Activated T-cell treated with anti-CD3 and anti-CD28 coated beads, Interleukin-2, amount 50 U/mL, for 1 hour (primary cell): Measurements from ENCODE around the gene PPIB.

ENCODE experiments used
- DNase-seq: peaks from one replicate; pipeline ENCODE4 v3.0.0-alpha.2; 2020

Gene PPIB

DNA sequence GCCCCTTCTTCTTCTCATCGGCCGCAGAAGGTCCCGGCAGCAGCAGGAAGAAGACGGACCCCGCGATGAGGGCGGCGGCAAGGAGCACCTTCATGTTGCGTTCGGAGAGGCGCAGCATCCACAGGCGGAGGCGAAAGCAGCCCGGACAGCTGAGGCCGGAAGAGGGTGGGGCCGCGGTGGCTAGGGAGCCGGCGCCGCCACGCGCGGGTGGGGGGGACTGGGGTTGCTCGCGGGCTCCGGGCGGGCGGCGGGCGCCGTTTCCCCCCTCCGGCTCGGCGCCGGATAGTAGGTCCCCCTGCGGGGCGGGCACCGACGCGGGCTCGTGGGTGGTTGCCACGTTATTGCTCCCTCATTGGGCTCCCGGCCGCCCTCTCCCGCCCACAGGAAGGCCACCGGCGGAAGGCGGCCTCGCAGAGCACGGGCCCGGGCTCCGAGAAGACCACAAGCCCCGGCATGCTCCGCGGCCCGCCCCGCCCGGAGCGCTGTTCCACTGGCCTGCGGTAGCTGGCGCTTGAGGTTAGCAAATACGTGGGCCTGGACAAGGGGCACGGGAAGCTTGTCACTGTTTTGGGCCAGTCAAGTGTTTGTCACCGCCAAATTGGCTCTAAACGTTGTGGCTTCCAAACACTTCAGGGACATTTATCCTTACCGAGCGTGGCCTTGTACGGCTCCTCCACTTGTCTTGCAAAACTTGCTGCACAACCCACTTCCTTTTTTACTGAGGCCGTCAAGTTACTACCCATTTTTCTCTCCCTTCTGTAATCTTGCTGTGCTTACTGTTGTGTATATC is at the start of gene PPIB:
TSS of gene PPIB (minus strand) at position 154 of the 790 bp plus-strand sequence. CDS start at position 118, 36 bp downstream.
- DNase-seq = peak; percentile 94

DNA sequence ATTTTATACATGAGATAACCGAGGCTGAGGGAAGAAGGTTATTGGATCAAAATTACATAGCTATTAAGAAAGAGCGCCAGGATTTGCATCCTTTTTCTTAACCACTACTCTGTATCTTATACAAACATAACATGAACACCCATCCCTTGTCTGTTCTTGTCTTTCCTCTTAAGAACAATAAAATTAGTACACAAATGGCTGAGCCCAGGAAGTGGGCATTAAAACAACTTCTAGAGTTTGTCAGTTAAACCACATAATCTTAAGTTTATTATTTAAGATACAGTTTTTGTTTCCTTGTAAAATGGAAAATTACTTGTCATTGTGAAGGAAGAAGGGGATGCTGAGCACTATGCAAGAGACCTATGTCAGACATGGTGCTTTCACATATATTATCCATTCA is 48.9 kb upstream of the PPIB start:
- no peak for DNase-seq

DNA sequence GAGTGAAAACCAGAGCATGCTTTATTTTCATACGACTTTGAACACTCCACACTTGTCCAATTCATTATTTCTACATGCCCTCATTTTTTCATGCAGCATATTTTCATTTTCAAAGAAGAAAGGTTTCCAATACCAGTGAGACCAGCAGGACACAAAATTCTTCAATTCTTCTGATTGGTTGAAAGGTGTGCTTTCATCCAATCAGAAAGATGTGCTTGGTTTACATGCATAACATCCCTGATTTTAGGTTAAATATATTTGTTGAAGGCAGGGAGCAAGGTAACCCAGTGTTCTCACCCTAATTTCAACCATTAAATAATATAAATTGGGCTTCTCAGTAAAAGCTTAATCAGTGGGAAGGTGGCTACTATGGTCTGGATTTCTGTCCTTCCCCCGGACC is 47.5 kb upstream of the PPIB start:
- no peak for DNase-seq

DNA sequence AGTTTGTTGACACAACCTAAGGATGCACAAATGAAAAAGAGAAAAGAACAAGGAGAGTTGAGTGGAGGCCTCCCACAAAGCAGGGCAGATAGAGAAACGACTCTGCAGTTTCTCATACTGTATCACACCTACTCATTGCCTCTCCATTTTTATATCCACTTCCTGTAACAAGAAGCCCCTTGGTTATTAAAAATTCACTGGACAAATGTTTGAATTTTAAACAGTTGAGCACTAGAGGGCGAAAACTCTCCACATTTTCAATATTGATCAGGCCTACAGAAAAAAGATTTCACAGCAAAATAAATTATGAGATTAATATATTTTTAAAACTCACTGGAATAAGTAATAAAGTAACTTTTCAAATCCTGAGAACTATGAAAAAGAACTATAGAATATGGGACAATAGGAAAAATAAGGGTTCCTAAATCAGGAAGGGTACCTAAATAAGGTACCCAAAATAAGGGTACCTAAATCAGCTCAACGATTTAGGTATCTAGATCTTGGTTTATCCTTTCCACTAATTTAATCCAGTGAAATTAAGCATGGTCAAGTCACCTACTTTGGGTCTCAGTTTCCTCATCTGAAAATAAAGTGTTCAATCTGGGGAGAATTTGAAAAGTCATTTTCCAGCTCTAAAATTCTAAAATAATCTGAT is 47.0 kb upstream of the PPIB start:
- DNase-seq = no peak

DNA sequence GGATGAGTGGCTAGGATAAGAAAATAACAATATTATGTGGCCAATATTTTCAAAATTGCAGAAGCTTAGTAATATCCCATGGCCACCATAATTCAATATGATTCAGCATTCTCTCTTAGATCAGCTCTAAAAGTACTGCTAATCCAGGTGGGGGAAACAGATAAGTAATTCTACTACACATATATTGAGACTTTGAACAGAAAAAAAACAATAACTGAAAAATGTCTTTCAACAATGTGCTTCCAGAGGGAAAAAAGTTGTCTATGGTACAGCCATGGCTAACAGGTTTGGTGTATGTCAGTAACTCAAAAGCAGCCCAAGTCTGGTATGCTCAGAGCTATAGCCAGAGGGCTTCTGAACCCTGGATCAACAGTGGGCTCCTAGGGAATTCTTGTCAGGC is 42.4 kb upstream of the PPIB start:
- DNase-seq = no peak

DNA sequence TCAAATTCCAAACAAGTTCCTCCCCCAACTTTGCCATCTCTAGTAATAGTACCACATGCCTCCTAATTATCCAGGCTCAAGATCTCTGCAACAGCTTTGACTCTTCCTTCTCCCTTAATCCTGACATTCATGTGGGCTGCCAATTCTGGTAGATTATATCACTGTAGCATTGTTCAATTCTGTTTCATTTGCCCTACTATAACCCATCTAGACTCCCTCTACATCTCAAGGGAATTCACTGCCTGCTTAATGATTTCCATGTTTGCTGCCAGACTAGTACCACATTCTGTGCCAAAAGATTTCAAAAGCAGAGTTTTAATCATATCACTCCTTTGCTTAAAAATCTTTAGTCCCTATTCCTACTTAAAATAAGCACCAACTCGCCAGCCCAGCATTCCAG is 34.6 kb upstream of the PPIB start:
- no peak for DNase-seq

DNA sequence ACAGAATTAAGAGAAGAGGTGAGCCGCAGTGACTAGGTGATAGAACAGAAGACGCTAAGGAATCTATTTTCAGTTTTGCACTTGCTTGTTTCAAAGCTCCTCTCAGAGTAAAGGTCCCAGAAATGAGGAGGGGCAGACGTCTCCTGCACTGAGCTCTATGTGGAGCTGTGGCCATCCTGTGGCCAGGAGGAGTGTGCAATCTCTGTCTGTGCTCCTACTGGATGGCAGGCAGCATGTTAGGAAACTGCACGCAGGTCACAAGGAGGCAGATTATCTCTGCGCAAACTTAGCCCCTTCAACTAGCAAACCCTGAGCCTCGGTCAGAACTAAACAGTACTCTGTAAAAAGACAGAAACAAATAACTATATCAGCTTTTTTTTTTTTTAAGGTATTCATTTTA is 31.1 kb upstream of the PPIB start:
- DNase-seq = no peak

DNA sequence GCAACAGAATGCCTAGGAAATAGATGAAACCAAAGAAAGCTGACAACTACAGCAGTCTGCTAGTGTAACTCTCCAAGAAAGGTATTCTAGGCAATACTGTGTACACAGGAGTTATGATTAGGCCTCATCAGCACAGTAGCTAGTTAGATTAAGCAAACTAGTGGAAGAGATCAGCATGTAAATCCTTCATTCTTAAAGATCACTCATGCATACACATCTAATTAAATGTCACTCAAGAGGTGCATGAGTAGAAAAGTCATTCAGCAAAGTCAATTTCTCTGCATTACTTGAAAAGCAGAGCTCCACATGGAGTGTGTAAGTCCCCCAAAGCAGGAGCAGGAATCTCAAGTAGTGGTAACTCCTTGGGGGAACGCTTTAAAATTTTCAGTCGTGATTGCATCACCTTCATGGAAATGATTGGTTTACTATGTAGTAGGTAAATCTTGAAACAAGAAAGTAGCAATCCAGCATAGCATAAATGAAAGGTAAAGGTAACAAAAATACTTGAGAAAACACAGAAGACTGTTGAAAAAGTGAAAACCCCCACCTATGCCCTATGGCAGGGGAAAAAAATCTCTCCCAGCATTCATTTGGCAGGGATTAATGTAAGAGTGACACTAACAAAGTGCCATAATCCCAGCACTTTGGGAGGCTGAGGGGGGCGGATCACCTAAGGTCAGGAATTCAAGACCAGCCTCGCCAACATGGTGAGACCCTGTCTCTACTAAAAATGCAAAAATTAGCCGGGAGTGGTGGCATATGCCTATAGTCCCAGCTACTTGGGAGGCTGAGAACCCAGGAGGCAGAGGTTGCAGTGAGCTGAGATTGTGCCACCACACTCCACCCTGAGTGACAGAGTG is 29.4 kb upstream of the PPIB start:
- no peak for DNase-seq

DNA sequence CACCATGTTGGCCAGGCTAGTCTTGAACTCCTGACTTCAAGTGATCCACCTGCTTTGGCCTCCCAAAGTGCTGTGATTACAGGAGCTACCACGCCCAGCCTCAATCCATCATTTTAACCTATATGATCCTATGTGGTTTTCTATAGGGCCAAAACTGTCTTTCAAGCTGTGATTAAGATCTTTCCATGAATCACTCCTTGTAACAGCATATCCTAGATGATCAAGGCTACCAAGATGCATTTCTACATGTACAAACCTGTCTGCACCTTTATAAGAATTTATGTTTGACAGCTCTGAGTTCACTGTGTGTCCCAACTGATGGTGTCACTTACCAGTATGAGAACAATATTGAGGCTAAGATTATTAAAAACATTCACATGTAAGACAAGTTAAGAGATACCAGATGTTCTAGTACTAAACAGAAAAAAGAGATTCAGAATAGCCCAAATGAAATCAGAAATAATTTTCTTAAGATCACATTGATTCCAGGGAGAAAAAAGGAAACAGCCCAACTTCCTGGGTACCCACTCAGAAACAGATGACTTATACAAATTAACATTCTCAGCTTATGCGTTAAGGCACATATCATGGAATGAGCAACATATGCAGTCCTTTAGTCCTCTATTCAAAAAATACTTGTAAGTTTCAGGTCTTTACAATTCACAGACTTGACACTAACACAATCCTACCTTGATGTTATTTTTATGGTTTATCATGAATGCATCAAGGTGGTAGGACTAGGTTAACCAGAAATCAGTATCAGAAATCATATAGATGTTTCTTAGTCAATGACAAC is 24.8 kb upstream of the PPIB start:
- no peak for DNase-seq

DNA sequence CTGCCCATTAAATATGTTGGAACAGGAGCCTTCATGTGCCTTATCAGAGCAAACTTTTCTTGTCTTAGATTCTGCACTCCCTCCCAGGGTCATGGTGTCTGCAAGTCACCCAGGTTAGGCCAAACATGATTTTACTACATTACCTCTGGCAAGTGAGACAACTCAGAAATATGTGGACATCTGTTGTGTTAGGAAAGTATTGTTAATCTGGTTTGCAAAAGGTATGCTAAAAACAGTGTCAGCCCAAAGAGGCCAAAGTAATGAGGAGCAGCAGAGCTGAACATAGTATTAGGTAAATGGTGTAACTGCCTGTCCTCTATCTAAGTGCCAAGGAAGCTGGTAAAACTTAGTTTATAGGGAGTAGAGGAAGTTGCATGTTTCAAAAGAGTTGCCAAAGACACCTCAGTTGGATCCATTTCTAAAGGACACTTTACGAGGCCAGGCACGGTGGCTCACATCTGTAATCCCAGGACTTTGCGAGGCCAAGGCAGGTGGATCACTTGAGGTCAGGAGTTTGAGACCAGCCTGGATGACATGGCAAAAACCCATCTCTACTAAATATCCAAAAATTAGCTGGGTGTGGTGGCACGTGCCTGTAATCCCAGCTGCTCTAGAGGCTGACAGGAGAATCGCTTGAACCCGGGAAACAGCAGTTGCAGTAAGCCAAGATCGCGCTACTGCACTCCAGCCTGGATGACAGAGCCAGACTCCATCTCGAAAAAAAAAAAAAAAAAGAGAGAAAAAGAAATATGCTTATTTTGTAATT is 22.5 kb upstream of the PPIB start:
- no peak for DNase-seq

DNA sequence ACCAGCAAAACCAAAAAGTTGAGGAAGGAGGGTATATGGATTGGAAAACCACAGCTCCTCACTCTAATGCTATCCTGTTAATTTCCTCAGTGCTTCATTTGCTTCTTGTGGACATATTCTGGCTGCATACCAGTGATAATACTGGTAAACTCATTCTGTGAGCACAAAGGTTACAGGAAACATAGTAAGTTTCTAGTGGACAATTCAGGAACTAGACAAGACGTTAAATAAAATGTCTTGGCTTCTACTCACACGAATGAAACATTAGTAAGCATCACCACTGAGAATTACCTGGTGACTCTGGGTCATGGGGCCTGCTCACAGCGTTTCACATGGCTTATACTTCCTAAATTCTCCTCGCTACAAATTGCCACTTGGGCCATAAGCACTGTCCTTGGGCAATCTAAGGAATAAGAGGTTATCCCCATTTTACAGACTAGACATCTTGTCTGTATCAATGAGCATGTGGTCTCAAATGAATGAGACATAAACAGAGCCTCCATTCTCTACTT is 20.1 kb upstream of the PPIB start:
- no peak for DNase-seq

DNA sequence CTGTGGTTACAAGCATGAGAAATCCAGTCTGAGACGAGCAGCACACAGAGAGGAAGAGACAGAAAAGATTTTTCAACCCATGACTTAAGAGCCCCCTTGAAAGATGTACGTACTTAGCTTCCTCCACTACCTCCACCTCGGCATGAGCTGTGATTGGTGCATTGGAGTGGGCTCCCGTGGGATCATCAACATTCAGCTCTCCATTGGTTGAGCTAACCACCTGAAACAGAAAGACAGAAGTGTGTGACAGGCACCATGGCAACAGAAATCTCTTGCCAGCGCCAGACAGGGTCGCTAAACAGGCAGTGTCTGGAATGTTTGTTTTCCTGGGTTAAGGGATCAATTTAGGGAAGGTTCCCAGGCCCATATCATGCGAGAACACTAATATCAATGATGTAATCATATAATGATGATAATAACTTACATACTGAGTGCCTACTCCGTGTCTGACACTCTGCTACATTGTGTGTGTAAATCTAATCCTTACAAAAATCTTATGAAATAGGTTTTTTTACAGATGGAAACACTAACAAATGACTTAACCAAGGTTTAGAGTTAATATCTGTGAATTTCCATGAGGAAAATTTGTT is 17.5 kb upstream of the PPIB start:
- no peak for DNase-seq

DNA sequence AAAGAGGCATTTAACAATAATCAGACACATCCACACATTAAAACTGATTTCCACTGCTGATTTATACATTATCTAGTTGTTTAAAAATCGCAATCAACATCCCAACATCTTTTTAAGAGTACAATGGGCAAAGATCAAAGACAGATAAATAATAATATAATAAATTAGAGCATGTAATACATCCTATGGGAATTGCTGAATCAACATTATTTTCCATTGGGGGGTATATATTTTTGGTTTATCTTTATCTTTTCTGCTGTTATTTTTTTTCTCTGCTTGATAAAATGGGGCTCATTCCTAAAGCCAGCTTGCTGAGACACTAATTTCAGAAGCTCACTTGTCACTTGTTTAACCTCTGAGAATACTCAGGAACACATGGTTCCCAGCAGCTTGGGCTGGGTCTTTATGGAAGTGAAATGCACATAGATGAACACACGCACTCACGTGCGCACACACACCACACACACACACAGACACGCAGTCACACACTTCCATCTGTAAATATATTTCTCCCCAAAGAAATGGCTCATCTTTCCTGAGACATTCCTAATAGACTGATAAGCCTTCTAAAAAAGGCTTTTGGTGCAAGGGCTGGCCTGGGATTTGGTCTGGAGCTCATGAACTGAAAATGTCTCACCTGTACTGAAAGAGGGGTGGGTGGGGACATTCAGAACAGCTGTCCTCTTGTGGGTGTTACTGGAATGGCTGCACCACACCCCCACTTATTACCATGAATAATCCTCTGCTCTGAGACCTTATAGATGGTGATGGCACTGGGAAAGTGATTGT is 3.5 kb upstream of the PPIB start:
- DNase-seq = no peak

DNA sequence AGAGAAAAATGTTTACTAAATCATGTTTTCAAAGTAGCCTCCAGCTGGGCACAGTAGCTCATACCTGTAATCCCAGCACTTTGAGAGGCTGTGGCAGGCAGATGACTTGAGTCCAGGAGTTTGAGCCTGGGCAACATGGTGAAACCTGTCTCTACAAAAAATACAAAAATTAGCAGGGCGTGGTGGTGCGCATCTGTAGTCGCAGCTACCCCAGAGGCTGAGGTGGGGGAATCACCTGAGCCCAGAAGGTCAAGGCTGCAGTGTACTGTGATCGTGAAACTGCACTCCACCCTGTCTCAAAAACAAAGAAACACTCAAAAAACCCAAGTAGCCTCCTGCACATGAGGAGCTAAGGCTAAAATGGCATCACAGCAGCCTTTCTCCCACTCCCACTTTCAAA is 1.6 kb upstream of the PPIB start:
- DNase-seq = no peak

DNA sequence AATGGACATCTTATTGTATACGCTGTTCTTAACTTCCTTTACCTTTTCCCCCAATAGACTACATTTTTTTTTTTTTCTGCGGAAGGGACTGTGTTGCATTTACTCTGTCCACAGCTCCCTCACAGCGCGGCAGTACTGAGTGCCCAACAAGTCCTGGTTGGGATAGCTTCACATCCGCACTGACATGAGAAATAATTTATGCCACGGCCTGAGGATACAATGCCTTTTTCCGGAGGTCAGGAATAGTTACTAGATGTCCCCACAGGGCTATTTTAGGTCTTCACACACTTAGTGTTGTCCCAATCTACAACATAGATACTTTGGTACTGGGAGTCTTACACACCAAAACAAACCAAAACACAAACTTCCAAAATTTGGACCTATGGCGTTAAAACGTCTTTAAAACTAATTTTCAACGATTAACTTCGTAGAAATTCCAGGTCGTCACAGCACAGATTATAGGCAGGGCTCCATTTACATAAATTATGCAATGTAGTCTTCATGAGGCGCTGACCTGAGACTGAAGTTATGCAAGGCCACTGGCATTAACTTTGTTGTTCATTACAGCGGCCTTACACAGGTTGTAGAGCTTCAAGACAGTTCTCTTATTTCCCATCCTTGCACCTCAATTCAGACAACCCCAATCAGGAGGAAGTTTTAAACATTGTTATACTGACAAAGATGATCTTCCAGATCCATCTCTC is 989 bp upstream of the PPIB start:
- DNase-seq = no peak

DNA sequence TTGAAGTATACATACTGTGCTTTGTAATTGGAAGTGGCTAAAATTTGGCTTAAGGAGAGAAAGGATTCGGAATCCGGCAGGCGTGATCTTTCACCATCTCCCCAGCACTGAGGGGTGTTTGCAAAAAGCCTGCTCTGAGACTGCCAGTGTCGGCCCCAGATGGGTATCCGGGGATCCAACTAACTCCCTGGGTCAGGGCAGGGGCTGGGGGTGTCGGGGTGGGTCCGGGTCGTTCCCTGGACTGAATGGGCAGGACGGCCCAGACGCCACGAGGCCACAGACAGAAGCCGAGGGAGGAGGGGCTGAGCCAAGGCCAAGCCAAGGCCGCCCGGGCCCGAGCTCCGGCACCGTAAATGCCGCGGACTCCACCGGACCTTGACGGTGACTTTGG is 349 bp downstream of the PPIB start:
- no peak for DNase-seq

DNA sequence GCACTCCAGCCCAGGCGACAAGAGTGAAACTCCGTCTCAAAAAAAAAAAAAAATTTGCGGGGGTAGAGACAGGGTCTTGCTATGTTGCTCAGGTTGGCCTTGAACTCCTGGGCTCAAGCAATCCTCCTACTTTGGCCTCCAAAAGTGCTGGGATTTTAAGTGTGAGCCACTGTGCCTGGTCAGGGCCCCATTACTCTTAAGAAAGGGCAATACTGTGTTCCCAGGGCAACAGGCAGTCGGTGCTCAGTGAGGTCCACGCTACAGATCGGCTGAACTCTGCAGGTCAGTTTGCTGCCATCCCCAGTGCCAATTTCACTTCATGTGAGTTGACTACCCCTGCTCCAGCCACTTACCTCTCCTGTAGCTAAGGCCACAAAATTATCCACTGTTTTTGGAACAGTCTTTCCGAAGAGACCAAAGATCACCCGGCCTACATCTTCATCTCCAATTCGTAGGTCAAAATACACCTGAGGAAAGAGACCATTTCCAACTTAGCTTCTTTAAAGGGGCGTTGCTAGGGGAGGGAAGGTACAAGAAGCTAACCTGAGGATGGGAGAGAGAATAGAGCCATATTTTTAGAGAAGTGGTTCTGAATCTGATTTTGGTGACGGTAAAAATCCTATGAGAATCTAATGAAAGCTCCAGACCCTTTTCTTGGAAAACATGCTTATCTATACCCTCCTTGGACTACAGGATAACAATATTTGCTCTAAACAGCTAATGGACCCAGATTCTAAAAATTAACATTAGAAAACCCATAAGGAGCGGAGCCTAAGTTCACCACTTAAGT is 939 bp downstream of the PPIB start:
- DNase-seq = no peak

DNA sequence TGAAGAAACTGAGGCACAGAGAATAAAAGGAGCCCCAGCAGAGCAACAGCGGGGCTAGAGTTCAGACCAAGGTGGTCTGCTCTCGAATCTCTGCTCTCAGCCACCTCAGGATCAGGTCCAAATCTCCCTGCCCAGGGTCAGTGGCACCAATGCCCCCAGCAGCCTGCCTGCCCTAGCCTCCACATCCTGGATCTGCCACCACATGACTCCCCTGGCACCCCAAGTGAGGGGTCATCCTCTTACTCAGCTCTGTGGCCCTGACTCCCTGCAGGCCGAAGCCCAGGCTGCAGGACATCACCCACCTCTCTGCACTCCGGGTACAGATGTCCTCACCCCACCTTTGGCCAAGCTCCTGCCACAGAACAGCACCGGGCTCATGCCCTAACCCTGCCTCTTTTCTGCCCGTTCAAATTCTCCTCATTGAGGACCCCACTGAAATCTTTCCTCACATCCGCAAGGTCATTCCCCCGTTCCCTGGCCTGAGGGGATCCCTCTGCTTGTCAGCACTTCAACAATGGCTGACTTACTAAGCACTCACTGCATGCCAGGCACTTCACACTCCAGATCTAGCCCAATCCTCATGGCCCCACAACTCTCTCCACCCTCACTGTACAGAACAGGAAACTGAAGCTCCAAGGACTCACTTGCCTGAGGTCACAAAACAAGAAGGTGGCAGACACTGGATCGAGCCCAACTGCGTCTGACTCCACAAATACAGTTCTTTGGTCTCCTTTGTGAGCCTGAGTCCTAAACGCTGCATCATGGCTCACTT is 4.3 kb downstream of the PPIB start:
- DNase-seq = no peak
